HL-60 (cell line): ENCODE results near the gene ZBED3.

Experiments used
- DNase-seq, 2 experiments: peaks; one replicate each; pipeline ENCODE4 v3.0.0-alpha.2; 2010 to 2020; ENCODE audit warnings: low read depth in 1 of 2, low spot score in 1 of 2
- H3K27ac ChIP-seq: fragments of 250-450 bp; sonication (Bioruptor Pico); replicated peaks from 2 replicates; pipeline ENCODE4 v1.5.1; 2020; ENCODE audit warnings: mild to moderate bottlenecking, moderate library complexity
- H3K27me3 ChIP-seq: fragments of 250-450 bp; sonication (Bioruptor Pico); 2 replicates; pipeline ENCODE4 v1.5.1; 2021; ENCODE audit warnings: mild to moderate bottlenecking, moderate library complexity; ENCODE audit not compliant: insufficient read depth, poor library complexity, severe bottlenecking
- H3K4me3 ChIP-seq: replicated peaks from 2 replicates; pipeline ENCODE4 v1.5.1; 2011; ENCODE audit warnings: mild to moderate bottlenecking, control low read depth, low read length; ENCODE audit not compliant: insufficient read depth
- CTCF ChIP-seq: IDR thresholded peaks from one replicate; pipeline ENCODE4 v1.5.1; 2011; ENCODE audit warnings: low read length, control low read depth, inconsistent platforms; ENCODE audit not compliant: insufficient read depth
- GABPA ChIP-seq: IDR thresholded peaks from 2 replicates; pipeline ENCODE4 v1.6.1; 2012; ENCODE audit warnings: low read depth
- POLR2AphosphoS5 ChIP-seq: IDR thresholded peaks from 2 replicates; pipeline ENCODE4 v1.6.1; 2012; ENCODE audit warnings: low read depth
- REST ChIP-seq: IDR thresholded peaks from 2 replicates; pipeline ENCODE4 v1.6.1; 2012; ENCODE audit warnings: low read depth; ENCODE audit not compliant: insufficient replicate concordance
- SPI1 ChIP-seq: IDR thresholded peaks from 2 replicates; pipeline ENCODE4 v1.6.1; 2012; ENCODE audit warnings: low read depth, mild to moderate bottlenecking, borderline replicate concordance

ZBED3 gene

GRCh38 chr5:77073667-77074066 lies 13.4 kb downstream of the ZBED3 start:
- Histone ChIP-seq H3K27me3 (no peaks in the 10 kb centered on the region), H3K27ac (no peak overlapping the region), H3K4me3 (no peak overlapping the region)
- no peak for DNase-seq
- TF ChIP-seq CTCF (no peak), POLR2AphosphoS5 (no peak), GABPA (no peak), REST (no peak), SPI1 (no peak)

DNA sequence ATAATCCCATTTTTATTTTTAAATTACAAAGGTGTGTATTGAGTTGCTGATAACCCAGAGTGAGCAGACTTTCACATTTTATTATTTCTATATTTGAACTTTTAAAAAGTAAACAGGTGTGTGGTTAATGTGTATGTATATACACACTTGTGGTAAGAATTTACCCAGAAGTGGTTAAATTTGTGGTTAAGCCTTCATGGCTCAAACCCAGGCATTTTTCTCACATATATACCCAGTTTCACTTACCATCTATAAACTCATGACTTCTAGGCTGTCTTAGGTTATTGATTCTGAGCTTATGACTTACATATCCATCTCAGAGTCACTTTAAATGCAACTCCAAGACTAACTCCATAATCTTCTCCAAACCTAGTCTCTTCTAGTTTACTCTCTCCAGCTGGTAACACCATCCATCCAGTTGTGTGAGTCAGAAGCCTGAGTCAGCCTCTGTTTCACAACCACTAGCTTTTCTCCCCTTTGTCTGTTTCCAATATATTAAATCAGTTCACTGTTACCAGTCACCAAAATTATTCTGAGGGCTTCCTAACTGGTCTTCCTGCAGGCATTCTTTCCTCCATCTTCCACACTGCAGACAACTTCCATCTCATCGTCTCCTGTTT lies 20.2 kb downstream of the ZBED3 start:
- Histone ChIP-seq H3K4me3 (no peak overlapping the region), H3K27ac (peak overlapping the region; percentile 68; the same call in 1 of the 2 replicates), H3K27me3 (no peaks in the 10 kb centered on the region)
- no peak for DNase-seq
- no peak for TF ChIP-seq GABPA
- TF ChIP-seq POLR2AphosphoS5 = no peak
- TF ChIP-seq REST = no peak
- no peak for TF ChIP-seq CTCF
- TF ChIP-seq SPI1 = no peak

GRCh38 chr5:77066184-77066583 lies 20.9 kb downstream of the ZBED3 start:
- TF ChIP-seq POLR2AphosphoS5 = no peak
- peak in 1 of 2 experiments; percentile 30 for DNase-seq
- Histone ChIP-seq H3K27ac (peak overlapping the region; percentile 68), H3K4me3 (no peak overlapping the region), H3K27me3 (no peaks in the 10 kb centered on the region)

DNA sequence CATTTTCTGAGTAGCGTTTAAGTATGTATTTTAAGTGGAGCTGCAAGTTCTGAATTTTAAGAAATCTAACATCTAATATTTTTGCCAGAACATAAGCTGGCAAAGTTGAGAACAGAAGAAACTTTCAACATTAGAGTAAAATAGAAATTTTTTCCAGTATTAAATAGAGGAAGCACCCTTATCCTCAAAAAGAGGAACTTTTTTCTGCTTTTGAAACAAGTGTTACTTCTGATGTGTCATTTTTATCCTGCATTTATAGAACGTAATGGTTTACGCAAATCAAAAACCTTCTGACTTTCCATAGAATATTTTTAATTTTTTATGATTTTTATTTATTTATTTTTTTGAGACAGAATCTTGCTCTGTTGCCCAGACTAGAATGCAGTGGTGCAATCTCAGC lies 21.8 kb downstream of the ZBED3 start:
- Histone ChIP-seq H3K27me3 (no peaks in the 10 kb centered on the region), H3K4me3 (no peak overlapping the region), H3K27ac (peak overlapping the region; percentile 68)
- no peak for DNase-seq
- TF ChIP-seq POLR2AphosphoS5 (no peak), GABPA (no peak), REST (no peak), CTCF (no peak), SPI1 (no peak)
